Stimulated activated CD8-positive, alpha-beta memory T cell treated with anti-CD3 and anti-CD28 coated beads, Interleukin-2, amount 100 ng/mL, for 48 hours (primary cell): ENCODE measurements around the gene ADGRD2.

Source experiments
- DNase-seq, 2 donors: peaks; one replicate each; pipeline ENCODE4 v3.0.0-alpha.2; 2020; ENCODE audit warnings: low read depth in 2 of 2

ADGRD2 gene

GRCh38 chr9:124498040-124498439 lies 47.8 kb downstream of the ADGRD2 start:
- no peak for DNase-seq

- no peak for DNase-seq
Measured at GRCh38 chr9:124498499-124499146, 48.4 kb downstream of the ADGRD2 start.

- no peak for DNase-seq
Measured at GRCh38 chr9:124499216-124499615, 49.0 kb downstream of the ADGRD2 start.

- DNase-seq = no peak
Measured at GRCh38 chr9:124500028-124500795, 50.0 kb downstream of the ADGRD2 start.

- DNase-seq = no peak
Measured at GRCh38 chr9:124500796-124501611, 50.8 kb downstream of the ADGRD2 start.

GRCh38 chr9:124501771-124502320 lies 51.6 kb downstream of the ADGRD2 start:
- DNase-seq = no peak

GRCh38 chr9:124502711-124503702 lies 52.8 kb downstream of the ADGRD2 start:
- no peak for DNase-seq

GRCh38 chr9:124503713-124504529 lies 53.7 kb downstream of the ADGRD2 start:
- no peak for DNase-seq

GRCh38 chr9:124504530-124505005 lies 54.3 kb downstream of the ADGRD2 start:
- DNase-seq = no peak

GRCh38 chr9:124505006-124505900 lies 55.0 kb downstream of the ADGRD2 start:
- DNase-seq = no peak

GRCh38 chr9:124505901-124506346 lies 55.7 kb downstream of the ADGRD2 start:
- DNase-seq = no peak

GRCh38 chr9:124506433-124506832 lies 56.2 kb downstream of the ADGRD2 start:
- DNase-seq = no peak

GRCh38 chr9:124506931-124507879 lies 57.0 kb downstream of the ADGRD2 start, which contains the start of gene NR5A1:
NR5A1 (minus strand) TSS chr9:124507399; CDS start chr9:124503395, 4,004 bp downstream.
- DNase-seq = no peak

- no peak for DNase-seq
Measured at GRCh38 chr9:124507880-124508423, 57.7 kb downstream of the ADGRD2 start.

- no peak for DNase-seq
Measured at GRCh38 chr9:124510650-124511425, 60.6 kb downstream of the ADGRD2 start.

- DNase-seq = no peak
Measured at GRCh38 chr9:124511426-124511840, 61.2 kb downstream of the ADGRD2 start.
